HG03460 (cell line): ENCODE results near the gene DOK1.

Experiments
- ATAC-seq: cut with Tn5 transposase; IDR thresholded peaks from one replicate; pipeline ENCODE4 v1.9.1; 2021; ENCODE audit not compliant: unreplicated experiment

The DOK1 gene

GRCh38 chr2:74566754-74567085, 12.2 kb downstream of the DOK1 start:
- no peak for ATAC-seq

DNA sequence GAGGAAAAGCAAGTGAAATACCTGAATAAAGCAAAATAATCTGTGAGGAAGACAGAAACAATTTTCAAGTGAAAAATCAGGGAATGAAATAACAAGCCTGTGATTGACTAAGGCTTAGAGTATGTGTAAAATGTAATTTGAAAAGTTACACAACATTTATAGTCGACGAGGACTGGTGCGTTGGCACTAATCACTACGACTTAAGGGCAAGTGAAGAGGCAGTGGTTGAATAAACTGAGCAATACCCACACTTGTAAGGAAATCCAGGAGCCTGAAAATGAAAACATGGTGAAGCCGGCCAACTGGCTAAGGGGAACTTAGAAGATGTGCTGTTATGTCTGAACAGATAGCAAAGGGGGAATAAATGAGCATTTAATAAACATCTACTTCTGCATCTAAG, 13.4 kb downstream of the DOK1 start:
- ATAC-seq: no peak

- ATAC-seq: no peak
Observed at GRCh38 chr2:74569686-74570085, 15.2 kb downstream of the DOK1 start.

GRCh38 chr2:74571058-74571457, 16.5 kb downstream of the DOK1 start:
- peak; percentile 73 for ATAC-seq

- ATAC-seq: no peak
Observed at GRCh38 chr2:74572178-74572925, 17.8 kb downstream of the DOK1 start.

DNA sequence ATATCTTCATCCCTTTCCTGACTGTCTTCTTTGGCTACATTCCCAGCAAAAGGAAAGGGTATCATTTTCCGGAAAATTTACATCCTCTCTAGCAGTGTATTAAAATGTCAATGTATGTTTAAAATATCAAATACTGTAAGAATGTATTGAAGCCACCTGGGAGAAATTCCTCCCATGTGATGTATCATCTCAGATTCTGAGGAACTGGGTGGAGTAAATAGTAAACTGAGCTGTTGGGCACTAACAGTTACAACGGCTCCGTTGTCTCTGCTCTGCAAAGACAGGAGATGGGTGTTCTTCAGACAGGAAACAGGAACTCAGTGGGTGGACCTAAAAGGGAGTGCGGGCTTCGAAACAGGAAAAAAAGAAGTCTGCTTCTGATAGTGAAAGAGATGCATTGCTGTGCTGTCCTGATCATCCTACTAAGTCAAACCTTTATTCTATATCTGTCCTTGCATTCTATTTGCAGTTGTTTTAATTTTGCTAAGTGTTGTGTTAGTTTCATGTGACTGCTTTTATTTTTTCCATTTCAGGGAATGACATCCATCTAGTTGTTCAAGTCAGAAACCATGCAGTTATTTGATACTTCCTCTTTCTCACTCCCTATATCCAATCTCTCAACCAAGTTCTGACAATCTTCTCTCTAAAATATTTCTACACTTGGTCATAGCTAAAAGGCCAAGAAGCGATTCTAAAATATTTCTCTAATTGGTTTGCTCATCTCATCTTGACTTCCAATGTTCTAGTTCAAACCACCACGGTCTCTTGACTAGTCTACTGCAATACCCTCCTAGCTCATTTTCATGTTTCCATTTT, 19.4 kb downstream of the DOK1 start:
- ATAC-seq: no peak

DNA sequence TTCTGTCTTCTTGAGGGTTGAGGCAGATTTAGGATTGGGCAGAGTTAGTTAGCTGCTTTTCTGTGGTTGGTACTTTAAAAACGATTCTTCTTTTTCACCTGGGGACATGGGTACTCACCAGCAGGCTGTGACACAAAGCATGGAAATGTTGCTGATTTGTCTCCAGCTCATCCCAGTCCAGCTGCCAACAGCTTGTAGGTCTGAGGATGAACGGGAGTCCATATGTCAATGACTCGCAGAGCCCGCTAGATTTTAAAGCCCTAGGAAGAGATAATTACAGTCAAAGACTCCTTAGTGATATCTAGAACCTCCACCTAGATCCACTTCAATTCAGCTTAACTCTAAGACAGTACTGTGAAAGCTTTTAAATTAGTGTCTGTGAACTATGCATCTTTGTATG, 20.8 kb downstream of the DOK1 start:
- no peak for ATAC-seq

DNA sequence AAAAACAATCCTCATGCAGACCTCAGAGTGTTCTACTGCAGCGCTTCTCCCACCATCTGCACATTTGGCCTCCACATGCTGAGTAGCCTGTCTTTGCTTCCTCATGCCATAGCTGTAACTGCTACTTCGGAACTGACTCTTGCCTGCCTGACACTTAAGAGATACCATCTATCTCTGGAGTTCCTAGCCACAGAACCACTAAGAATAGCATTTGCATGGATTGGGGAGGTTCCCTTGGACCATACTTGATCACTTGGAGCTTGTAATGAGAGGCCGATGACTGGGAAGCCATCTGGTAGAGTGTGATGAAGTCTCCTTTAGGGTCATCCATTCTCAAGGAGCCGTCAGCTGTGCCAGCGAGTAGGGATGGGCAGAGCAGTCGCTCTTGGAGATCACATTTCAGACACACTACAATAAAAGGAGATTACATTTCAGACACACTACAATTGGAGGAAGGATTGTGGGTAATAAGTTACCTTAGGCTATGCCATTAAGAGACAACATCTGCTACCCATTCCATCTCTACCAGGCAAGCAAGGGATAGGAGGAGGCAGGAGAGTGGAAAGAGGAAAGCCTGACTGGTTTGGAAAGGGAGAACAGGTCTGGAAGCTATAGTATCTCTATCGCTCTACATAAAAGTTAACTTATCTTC, 21.8 kb downstream of the DOK1 start:
- ATAC-seq: no peak

GRCh38 chr2:74576863-74577229, 22.3 kb downstream of the DOK1 start:
- no peak for ATAC-seq

- ATAC-seq: no peak
Observed at GRCh38 chr2:74577448-74577847, 22.9 kb downstream of the DOK1 start.

DNA sequence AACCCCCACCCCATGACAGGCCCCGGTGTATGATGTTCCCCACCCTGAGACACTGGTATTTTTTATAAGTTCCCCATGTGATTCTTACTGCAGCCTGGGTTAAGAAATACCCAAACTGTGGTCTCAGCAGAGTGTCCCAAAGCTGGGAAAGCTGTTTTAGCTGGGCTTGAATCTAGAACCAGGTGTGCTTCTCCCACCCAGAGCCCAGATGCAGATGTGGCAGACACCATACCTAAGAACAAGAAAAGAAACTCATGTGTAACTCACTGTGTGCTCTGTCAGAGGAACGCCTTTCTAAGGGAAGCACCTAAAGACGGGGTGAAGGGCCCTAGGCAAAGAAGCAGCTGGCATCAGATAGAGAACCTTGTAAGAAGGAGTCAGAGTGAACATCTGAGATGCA, 23.9 kb downstream of the DOK1 start:
- ATAC-seq: no peak

- ATAC-seq: no peak
Observed at GRCh38 chr2:74581463-74581862, 26.9 kb downstream of the DOK1 start.

DNA sequence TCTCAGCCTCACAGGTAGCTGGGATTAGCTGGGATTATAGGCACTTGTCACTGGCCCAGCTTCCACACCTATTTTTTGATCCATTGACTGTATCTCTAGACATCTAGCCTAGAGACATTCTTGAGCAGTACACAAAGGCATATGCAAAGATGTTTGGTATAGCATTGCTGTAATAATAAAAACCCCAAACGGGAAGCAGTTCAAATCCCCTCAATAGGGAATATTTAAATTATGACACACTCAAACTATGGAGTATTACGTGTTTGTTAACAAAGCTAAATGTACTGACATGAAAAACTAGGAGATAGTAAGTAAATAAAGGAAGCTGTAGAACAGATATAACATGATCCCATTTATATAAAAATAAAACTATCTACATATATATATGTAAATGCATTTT, 27.7 kb downstream of the DOK1 start:
- ATAC-seq: no peak

DNA sequence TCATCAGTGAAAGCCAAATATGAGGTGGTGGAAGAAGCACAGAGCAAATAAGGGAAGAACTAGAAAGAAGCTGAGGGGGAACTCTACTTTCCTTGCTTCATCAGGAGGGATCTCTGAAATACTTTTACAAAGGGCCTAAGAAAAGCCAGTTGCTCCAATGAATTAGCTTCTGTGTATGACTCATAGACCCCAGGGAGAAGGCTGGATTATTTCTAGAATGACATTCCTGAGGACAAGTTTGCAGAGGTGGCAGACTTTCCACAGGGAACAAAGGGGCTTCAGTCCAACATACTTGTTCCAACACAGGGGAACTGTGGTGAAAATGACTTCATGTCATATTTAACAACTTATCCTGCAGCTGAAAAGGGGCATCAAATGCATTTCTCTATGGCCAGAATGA, 29.0 kb downstream of the DOK1 start:
- no peak for ATAC-seq

GRCh38 chr2:74584088-74584645, 29.6 kb downstream of the DOK1 start:
- ATAC-seq: peak; percentile 49

DNA sequence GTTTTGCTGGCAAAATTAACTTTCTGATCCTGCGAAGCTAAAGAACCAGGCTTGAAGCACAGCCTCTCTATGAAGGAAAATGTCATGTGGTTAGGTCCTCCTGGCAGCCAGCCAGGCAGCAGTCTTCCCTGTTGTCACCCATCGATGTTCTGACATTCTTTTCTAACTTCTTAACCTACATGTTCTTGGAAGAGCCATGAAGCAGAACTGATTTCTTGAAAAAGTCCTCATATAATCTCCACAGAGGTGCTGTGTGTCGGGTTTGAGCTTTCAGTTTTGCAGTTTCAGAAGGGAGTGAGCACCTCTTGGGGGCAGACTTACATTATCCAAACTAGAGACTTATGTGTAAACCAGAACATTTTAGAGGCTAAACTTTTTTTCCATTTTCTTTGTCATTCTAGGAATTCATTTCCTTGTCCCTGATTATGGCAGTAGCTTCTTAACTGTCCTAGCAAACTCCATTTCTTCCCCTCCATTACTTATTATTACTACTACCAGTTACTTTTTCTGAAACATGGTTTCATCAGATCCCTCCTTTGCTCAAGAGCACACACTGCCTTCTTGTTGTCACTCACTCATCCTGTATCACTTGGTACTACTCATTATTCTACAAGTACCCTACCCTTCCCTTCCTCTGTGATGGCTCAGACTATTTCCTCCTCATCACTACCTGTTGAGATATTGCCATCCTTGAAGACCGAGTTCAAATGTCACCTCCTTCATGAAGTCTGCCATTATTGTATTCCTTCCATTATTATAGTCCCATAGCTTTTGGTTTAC, 31.1 kb downstream of the DOK1 start:
- ATAC-seq: no peak

GRCh38 chr2:74587664-74588277, 33.3 kb downstream of the DOK1 start:
- peak; percentile 66 for ATAC-seq

DNA sequence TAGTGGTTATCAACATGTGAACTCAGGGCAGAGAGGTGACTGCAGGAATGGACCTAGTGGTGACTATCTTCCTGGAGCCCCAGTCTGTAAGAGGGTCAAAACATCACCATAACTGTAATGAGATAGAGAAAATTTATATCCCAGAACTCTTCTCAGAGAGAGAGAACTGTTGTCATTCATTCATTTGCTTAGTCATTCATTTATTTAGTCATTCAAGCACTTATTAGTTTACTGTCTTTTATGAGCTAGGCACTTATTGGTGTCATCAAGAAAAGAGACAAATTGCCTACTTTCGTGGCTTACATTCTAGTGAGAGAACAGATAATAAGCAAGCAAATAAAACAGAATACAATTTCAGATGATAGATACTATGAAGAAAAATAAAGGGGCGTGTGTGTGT, 34.1 kb downstream of the DOK1 start:
- ATAC-seq: no peak

- ATAC-seq: no peak
Observed at GRCh38 chr2:74593826-74594772, 39.6 kb downstream of the DOK1 start.

DNA sequence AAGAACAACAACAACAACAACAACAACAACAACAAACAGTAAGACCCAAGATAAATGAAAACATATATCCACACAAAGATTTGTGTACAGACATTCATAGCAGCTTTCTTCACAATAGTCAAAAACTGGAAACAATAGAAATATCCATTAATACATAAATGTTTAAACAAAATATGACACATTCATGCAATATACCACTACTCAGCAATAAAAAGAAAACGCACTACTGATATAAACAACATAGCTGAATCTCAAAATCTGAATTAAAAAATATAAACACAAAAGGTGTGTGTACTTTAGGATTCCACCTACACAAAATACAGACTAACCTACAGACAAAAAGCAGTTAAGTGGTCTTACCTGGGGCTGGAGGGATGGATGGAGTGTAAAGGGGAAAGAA, 42.1 kb downstream of the DOK1 start:
- no peak for ATAC-seq
